IPS-11a (cell line): ENCODE results near the gene FGD6.
"Not testable (repeated sequence)": the region's sequence is repeated elsewhere in the genome, so short reads cannot be mapped to it uniquely, and the experiment has no call there.

Experiments
- H3K4me3 ChIP-seq: one replicate; pipeline ENCODE4 v1.5.1; 2013; ENCODE audit warnings: low read depth, low read length, control low read depth

Gene FGD6

DNA sequence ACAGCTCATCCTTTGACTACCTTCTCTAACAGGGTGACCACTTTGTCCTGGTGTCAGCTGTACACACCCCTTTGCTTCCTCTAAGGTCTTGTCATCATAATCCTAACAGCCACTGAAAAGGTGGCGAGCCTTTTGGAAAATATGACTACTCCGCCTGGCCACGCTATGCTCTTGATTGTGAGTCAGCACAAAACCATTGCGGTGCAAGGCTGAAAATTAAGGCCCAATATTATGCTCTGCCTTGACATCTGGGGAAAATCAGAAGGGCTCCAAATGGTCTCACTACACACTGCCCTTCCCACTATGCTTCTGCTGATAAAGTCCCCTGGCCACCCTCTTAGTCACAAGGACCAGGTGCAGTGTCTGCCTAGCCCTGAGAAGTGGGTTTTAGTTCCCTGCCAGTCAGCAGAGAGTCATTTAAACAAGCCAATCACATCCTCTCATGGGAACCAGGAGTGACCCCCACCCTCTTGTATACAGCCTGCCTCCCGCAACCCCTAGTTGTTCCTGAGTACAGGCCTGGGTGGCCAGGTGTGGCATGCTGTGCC lies 34.3 kb downstream of the FGD6 start:
- H3K4me3 ChIP-seq, result no peak overlapping the region

GRCh38 chr12:95181103-95181502 lies 36.2 kb downstream of the FGD6 start:
- H3K4me3 ChIP-seq, result no peak overlapping the region

DNA sequence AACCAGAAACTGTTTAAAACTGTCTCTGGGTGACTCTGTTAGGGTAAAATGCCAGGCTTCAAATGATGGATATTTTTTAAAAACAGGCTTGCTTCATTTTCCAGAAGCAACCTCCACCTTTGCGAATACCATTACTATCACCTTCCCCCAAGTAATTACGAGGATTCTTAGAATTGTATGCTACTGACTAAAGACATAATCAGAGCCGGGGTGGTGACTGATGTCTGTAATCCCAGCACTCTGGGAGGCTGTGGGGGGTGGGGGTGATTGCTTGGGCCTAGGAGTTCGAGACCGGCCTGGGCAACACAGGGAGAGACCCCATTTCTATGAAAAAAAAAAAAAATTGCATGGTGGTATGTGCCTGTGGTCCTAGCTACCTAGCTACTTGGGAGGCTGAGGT lies 38.3 kb downstream of the FGD6 start:
- H3K4me3 ChIP-seq, result no peak overlapping the region

- H3K4me3 ChIP-seq, result no peak overlapping the region
These were observed 39.1 kb downstream of the FGD6 start for GRCh38 chr12:95178136-95178535.

GRCh38 chr12:95177201-95177768 lies 40.0 kb downstream of the FGD6 start:
- no peak overlapping the region for H3K4me3 ChIP-seq

- no peak overlapping the region for H3K4me3 ChIP-seq
These were observed 43.6 kb downstream of the FGD6 start for GRCh38 chr12:95173392-95174251.

DNA sequence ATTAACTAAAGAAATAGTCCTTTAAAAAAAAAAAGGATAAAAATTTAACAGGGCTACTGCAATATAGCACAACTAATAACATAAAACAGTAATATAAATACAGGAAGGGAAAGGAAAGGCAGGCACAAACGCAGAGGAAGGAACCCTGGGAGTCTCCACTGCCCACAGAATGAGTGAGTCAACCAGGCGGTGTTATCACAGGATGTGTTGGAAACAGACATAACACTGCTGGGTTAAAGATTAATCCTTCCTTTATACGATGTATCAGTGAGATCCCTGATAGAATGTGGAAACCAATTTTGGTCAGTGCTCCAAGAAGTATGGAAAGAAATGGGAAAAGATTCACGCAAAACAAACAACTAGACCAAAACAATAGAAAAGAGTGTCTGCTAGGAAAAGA lies 47.9 kb downstream of the FGD6 start:
- no peak overlapping the region for H3K4me3 ChIP-seq

DNA sequence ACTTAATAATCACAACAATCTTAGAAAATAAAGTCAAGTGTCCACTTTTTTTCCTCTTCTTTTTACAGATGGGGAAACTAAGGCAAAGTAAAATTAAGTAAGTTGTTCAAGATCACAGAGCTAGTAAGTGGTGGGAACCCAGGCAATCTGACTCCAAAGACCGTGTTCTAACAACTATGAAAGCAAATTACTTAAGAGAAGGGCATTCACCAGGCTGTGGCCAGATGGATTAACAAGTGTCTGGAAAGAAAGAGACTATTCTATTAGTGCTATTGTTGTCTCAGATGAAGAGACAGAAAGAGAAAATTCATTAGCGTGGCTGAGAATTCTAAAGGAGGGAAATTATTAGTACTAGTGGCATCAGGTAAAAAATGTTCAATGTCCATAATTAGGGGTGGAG lies 48.5 kb downstream of the FGD6 start:
- no peak overlapping the region for H3K4me3 ChIP-seq

- H3K4me3 ChIP-seq, result no peak overlapping the region
These were observed 52.6 kb downstream of the FGD6 start for GRCh38 chr12:95164656-95165055.

DNA sequence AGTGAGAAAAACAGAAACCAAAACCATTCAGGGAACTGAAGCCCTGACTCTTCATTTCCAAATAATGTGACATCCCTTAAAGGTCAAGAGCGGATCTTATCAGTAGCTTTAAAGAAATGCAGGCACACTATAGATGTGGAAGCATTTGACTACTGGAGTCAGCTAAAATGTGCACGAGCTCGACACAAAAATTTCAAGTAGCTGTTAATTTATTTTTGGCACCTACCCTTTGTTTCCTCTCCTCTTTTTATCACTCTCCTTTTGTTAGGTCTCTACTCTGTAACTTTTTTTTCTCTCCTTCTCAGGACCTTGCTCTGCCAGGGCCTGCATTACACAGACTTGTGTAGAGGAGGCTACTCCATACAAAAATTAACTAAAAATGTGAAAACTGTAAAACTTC lies 58.3 kb downstream of the FGD6 start:
- H3K4me3 ChIP-seq, result no peak overlapping the region

DNA sequence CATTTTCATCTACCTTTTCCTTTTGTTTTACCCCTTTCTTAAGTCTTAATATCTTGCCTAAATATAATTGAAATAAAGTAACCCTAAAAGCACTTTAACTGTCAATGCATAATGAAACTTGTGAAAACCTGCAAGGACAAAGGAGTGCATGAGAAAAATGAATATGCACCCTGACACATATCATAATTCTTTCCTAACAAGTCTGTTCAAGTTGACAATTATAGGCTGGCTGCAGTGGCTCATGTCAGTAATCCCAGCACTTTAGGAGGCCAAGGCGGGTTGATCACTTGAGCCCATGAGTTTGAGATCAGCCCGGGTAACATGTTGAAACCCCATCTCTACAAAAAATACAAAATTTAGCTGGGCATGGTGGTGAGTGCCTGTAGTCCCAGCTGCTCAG lies 65.4 kb downstream of the FGD6 start:
- no peak overlapping the region for H3K4me3 ChIP-seq

GRCh38 chr12:95151406-95151805 lies 65.9 kb downstream of the FGD6 start:
- no peak overlapping the region for H3K4me3 ChIP-seq

DNA sequence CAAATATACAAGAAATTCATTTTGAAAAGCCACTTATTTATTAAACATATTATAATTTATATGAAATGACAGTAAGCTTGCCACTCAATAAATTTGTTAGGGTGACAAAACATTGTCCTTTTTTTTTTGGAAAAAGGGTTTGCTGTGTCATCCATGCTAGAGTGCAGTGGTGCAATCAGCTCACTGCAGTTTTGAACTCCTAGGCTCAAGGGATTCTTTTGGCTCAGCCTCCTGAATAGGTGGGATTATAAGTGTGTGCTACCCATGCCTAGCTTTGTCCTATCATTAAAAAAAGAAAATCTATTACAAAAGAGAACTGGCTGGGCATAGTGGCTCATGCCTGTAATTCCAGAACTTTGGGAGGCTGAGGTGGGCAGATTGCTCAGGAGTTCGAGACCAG lies 66.8 kb downstream of the FGD6 start:
- no peak overlapping the region for H3K4me3 ChIP-seq

GRCh38 chr12:95147866-95148265 lies 69.4 kb downstream of the FGD6 start:
- no peak overlapping the region for H3K4me3 ChIP-seq

DNA sequence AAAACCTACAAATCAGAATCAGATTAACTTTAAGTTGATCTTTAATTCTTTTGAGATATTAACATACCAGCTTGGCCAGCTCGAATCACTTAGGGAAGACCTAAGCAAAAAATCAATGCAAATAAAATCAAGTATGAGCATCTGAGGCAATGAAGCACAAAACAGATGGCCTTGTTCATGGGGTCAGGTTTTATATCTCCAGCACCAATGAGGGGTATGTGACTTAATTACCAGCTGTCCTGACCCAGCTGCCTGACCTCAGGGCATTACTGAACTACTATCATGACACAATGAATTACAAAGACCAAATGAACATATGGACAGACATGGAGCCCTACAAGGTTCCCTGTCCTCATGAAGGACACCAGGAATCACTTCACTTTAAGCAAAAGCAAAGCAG lies 70.5 kb downstream of the FGD6 start:
- H3K4me3 ChIP-seq, result no peak overlapping the region

- H3K4me3 ChIP-seq, result no peak overlapping the region
These were observed 73.6 kb downstream of the FGD6 start for GRCh38 chr12:95143621-95144205.

GRCh38 chr12:95142431-95143151 lies 74.7 kb downstream of the FGD6 start:
- no peak overlapping the region for H3K4me3 ChIP-seq

GRCh38 chr12:95141310-95141709 lies 76.0 kb downstream of the FGD6 start:
- H3K4me3 ChIP-seq, result no peak overlapping the region

DNA sequence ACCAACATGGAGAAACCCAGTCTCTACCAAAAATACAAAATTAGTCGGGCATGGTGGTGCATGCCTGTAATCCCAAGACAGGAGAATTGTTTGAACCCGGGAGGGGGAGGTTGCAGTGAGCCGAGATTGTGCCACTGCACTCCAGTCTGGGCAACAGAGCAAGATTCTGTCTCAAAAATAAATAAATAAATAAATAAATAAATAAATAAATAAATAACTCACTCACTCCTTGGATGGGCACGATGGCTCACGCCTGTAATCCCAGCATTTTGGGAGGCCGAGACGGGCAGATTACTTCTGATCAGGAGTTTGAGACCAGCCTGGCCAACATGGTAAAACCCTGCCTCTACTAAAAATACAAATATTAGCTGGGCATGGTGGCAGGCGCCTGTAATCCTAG lies 79.2 kb downstream of the FGD6 start:
- H3K4me3 ChIP-seq, result not testable (repeated sequence)

DNA sequence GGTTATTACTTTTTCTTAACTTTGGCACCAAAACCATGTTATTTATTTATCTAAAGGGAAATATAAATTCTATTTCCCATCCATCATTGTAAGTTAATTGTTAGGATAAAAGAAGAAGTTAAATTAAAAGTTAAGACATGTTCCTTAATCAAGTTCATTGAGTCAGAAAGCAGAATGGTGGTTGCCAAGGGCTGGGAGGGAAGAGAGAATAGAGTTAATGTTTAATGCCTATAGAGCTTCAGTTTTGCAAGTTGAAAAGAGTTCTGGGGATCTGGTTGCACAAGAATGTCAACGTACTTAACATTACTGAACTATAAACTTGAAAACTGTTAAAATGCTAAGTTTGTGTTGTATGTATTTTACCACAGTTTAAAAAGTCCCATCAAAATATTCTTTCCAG lies 80.7 kb downstream of the FGD6 start:
- no peak overlapping the region for H3K4me3 ChIP-seq

DNA sequence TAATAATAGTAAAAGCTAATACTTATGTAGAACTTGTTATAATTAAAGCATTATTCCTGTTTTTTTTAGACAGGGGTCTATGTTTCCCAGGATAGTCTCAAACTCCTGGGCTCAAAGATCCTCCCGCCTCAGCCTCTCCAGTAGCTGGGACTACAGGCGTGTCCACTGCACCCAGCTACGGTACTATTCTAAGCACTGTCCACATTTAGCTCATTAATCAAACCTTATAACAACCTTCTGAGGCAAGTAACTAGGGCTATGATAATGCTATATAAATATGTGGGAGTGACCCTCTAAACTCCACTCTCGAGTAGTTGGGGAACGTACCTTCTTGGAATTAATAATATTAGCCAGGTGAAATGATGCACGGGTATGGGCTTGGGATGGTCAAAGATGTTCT lies 83.2 kb downstream of the FGD6 start:
- no peak overlapping the region for H3K4me3 ChIP-seq
